ENCODE measurements around the gene SPRR1B.
"Not testable (repeated sequence)": the region's sequence is repeated elsewhere in the genome, so short reads cannot be mapped to it uniquely, and the experiment has no call there.

The SPRR1B gene

GRCh38 chr1:153040950-153041631 lies 10.1 kb downstream of the SPRR1B start, which contains the start of gene SPRR2D:
Gene SPRR2D (minus strand): TSS chr1:153041120. CDS start chr1:153040346, 774 bp downstream.
- no peak for DNase-seq

- no peak for DNase-seq
Measured at GRCh38 chr1:153049211-153049610, 18.2 kb downstream of the SPRR1B start.

- not testable (repeated sequence) for DNase-seq
Measured at GRCh38 chr1:153056111-153056510, 25.1 kb downstream of the SPRR1B start.

GRCh38 chr1:153057375-153057774 lies 26.4 kb downstream of the SPRR1B start, which contains the start of gene SPRR2A:
Gene SPRR2A (minus strand): TSS chr1:153057512. CDS start chr1:153056735, 777 bp downstream.
- DNase-seq: no peak

GRCh38 chr1:153058154-153058553 lies 27.2 kb downstream of the SPRR1B start:
- DNase-seq: no peak

- no peak for DNase-seq
Measured at GRCh38 chr1:153058826-153059784, 28.1 kb downstream of the SPRR1B start.

GRCh38 chr1:153070243-153070642 lies 39.2 kb downstream of the SPRR1B start:
- no peak for DNase-seq

GRCh38 chr1:153071511-153071910 lies 40.5 kb downstream of the SPRR1B start, which contains the start of gene SPRR2B:
Gene SPRR2B (minus strand): TSS chr1:153071611. CDS start chr1:153070839, 772 bp downstream.
- DNase-seq: no peak

GRCh38 chr1:153072806-153073726 lies 42.1 kb downstream of the SPRR1B start:
- DNase-seq: no peak

- no peak for DNase-seq
Measured at GRCh38 chr1:153081736-153082135, 50.7 kb downstream of the SPRR1B start.
